Measurements from ENCODE around the gene SEPTIN10.

DNA sequence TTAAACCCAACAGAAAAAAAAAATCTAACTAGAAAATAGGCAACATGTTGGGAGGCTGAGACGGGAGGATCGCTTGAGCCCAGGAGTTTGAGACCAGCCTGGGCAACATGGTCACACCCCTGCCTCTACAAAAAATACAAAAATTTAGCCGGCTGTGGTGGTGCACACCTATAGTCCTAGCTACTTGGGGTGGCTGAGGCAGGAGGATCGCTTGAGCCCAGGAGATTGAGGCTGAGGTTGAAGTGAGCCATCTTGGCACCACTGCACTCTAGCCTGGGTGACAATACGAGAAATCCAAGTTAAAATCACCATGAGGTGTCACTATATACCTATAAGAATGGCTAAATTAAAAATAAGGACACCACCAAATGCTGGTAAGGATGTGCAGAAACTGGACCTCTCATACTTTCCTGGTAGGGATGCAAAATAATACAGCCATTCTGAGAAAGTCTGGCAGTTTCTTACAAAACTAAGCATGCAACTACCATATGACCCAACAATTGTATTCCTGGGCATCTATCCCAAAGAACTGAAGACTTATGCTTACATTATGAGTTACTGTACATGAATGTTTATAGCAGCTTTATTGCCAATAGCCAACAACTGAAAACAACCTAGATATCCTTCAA, 2.2 kb downstream of the SEPTIN10 start:
- no peak for TF ChIP-seq CTCF (IDR thresholded peaks at IDR 0.05)
- no peak for TF ChIP-seq POLR2A (IDR thresholded peaks at IDR 0.05)
